COLO668 (cell line): Measurements from ENCODE around the gene DNAAF5.

Source experiments
- DNase-seq: peaks from one replicate; lab custom pipeline; 2025; ENCODE audit not compliant: unreplicated experiment; lab: John Stamatoyannopoulos, UW

The DNAAF5 gene

DNA sequence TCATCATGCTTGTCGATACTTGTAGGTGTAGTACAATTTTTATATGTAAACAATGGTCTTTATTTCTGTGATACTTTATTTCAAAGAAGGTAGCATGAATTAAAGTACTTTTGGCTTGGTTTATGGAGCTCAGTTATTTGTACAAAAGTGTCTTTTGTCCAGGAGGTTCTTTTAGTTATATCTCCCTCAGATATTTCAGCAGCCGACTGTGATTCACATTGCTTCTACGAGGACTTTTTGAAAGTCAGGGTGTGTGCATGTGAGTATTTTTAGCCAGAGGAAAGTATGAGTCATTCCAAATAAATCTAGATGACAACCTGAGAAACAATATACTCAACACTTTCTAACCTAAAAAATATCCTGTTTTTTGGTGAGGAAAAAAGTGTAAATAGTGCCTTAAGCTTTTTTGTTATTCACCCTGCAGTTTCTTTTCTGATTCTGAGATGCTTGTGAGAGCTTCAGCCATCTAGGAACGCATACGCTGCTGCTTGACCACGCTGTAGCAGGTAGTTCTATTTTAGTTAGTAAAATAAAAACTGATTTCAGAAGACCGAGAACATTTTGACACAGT lies 105.2 kb downstream of the DNAAF5 start:
- no peak for DNase-seq

DNA sequence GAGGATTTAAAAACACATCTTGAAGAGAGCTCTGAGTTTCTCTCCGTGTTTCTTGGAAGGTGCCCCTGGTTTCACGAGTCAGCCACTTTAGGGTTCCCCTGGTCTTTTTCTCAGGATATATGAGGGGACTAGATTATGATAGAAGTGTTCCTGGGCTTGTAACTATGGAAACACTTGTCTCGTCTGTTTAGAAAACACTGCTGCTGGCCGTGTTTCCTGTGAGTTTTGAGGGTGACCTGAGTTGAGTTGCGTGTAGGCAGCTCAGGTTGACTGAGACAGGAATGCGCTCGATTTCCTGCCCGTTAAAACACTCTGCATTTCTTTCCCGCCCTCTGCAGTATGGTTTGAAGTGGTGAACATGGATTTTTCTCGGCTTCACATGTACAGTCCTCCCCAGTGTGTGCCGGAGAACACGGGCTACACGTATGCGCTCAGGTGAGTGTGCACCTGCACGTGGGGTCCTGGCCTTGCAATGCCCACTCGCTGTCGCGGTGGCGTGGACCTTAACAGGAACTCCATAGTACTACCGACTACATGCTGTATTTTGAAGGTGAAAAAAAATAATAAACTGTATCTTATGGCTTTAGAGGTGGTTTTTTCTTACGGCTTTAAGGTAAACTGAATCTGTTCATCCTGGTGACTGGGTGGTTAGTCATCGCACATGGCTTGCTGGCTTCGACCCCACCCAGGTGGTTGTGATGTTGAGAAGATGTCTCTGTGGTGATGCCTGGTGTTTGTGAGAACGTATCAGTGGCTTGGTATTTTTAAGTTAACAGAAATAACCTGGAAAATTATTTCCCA lies 105.9 kb downstream of the DNAAF5 start, which contains the start of gene SUN1:
Gene SUN1 (plus strand): TSS at position 310 of the 801 bp plus-strand sequence. CDS start 49 bp downstream, at position 359.
- DNase-seq = peak; percentile 67

DNA sequence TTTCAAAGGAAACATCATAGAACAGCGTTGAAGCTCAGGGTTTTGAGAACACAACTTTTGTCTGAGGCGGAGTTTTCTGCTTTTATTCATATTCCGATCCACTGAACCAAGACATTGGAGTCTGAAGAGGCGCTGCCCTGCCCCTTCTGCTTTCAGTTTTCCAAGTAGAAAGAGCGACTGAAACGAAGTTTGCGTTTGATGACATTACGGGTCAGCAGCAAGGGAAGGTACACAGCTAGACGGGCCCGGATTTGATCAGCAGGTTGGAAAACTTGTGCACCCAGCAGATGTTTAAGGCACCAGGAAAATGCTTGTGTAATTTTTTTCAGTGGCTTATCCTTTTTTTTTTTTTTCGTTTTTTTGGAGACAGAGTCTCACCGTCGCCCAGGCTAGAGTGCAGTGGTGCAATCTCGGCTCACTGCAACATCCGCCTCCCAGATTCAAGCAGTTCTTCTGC lies 106.5 kb downstream of the DNAAF5 start:
- DNase-seq = no peak

- DNase-seq = no peak
These were observed 107.2 kb downstream of the DNAAF5 start for GRCh38 chr7:833601-834258.

- DNase-seq = no peak
These were observed 107.8 kb downstream of the DNAAF5 start for GRCh38 chr7:834277-834676.

DNA sequence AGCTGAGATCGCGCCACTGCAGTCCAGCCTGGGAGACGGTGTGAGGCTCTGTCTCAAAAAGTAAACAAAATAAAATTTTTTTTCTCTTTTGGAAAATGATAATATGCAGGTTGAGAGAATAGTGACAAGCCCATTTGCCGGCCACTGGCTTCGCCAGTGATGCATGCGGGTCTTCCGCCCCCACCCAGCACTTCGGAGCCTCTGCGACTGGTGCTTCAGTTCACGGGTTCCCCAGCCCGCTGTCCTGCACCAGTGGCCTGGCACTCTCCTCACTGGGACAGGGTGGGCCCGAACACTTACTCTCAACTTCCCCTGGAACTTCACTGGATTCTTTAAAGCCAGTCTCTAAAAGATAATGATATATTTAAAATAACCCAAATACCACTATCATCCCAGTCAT lies 108.5 kb downstream of the DNAAF5 start:
- DNase-seq = no peak

DNA sequence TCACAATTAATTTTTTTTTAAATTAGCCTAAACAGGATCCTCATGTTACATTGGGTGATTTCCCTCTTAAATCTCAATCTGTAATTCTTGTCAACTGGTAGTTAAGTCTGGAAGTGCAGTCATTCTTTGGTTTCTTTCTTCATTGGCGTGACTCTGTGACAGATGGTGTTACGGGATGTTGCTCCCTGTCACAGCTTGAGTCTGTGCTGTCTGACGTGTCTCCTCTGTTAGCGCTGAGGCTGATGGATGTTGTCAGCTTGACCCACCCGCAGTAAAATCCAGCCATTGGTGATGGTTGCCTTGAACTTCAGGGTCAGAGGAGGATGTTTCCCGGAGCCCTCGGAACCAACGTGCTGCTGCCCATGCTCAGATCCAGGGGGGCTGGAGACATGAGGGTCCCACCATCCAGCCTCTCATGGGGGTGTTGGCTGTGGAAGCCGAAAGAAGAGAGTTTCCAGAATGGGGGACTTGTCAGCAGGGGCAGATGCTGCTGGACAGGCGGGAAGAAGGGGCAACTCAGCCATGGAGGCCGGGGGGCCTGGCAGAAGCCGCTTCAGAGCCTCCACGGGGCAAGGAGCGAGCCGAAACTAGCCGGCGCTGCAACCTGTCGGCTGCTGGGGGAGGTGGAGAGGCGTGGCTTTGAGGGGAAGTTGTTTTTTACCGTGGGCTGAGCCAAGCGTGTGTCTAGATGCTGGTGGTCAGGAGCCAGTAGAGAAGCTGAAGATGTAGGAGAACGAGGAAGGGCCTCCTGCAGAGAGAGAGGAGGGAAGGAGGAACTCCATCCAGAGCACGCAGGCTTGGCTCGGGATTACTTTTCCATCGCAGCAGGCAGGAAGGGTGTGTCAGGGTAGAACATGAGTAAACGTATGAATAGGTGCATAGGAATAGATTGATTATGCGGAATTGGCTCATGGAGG lies 109.2 kb downstream of the DNAAF5 start:
- DNase-seq = no peak
